ENCODE measurements around the gene THAP7.

THAP7 gene

DNA sequence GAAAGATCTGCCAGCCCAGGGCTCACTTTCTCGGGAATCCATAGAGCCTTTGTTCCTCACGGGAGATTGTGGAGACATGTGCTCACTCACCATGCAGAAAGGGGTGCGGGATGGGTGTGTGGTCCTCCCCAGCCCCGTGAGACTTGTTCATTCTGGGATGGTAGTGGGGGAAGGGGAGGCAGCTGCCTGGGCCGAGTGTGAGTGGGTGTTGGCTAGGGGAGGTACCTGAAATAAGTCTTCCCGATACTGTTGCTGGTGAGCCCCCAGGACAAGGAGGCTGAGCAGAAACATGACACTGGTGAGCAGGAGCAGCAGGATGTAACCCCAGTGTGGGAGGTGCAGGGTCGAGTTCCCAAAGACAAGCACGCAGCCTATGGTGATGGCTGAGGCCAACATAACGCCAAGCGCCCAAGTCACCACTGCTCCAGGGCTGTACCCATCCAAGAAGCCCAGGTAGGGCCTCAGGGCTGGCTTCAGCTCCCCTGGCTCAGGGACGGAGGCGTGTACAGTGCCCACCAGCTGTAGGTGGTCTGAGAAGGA is 27.6 kb upstream of the THAP7 start:
- Histone ChIP-seq H4K20me1 (ENCODE audit: insufficient read depth, low read length) (no peaks in the 10 kb centered on the region), H2AFZ (ENCODE audit: low read length) (no peak overlapping the region), H3K4me3 (ENCODE audit: low read depth, low read length, poor library complexity, severe bottlenecking) (no peak overlapping the region), H3K4me1 (ENCODE audit: insufficient read depth, low read length, severe bottlenecking) (no peaks in the 10 kb centered on the region), H3K4me2 (ENCODE audit: low read length) (no peak overlapping the region), H3K9me3 (ENCODE audit: low read length) (no peaks in the 10 kb centered on the region), H3K9me2 (ENCODE audit: low read depth, low read length) (no peaks in the 10 kb centered on the region), H3K27ac (ENCODE audit: low read depth, low read length, poor library complexity, severe bottlenecking) (no peak overlapping the region), H3K79me2 (ENCODE audit: insufficient read depth, low read length) (no peaks in the 10 kb centered on the region), H3K36me3 (ENCODE audit: insufficient read depth, low read length) (no peaks in the 10 kb centered on the region), H3K27me3 (ENCODE audit: insufficient read depth, low read length) (0 out of 2 replicates have a peak, but pooled peaks cover 6% of the 10 kb centered on the region), H3F3A (ENCODE audit: insufficient read depth, low read length) (no peaks in the 10 kb centered on the region), H3K9ac (ENCODE audit: low read length) (no peak overlapping the region)
- no peak for TF ChIP-seq CTCF (IDR thresholded peaks at IDR 0.05; ENCODE audit: low read length)
- no peak for TF ChIP-seq EZH2 (IDR thresholded peaks at IDR 0.05; ENCODE audit: borderline replicate concordance, low read length)

DNA sequence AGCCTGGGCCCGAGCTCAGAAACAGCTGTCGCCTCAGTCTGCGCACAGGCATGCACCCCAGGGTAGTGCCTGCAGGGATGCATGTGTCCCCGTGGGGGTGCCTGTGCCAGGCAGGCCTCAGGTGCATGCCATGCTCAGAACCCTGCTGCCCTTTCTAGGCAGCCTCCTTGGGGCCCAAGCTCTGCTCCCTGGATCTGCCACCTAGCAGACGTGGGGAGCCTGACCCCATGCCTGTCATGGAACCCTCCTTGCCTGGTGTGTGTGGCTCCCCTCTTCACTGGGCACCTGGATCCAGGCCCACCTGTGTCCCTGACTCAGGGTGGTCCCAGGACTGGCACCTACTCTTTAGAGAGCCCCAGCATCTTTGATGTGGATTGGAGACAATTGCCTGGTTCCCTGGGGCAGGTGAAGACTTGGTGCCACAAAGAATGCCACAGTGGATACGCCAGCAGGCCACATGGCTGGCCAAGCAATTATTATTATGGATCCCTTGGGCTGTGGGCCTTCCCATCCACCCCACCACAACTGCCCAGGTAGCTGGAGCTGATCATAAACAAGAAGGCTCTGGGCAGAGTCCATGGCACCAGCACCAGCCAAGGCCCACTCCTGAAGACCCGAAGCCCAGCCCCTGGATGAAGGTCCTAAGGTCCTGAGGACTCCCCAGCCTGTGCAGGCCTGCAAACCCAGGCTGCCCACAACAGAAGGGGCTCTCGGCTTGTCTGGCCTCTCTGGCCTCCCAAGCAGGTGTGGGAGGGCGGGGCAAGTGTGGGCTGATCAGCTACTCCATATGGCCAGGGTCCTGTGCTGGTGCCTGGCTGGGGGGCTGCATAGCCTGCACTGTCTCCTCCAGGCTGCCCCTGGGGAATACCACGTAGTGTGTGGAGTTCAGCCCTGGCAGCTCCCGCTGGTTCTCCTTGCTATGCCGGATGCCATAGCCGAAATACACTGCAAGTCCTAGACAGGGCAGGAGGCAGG is 26.6 kb upstream of the THAP7 start:
- Histone ChIP-seq H3K9me3 (ENCODE audit: low read length) (no peaks in the 10 kb centered on the region), H3K4me3 (ENCODE audit: low read depth, low read length, poor library complexity, severe bottlenecking) (no peak overlapping the region), H3K27ac (ENCODE audit: low read depth, low read length, poor library complexity, severe bottlenecking) (no peak overlapping the region), H3K36me3 (ENCODE audit: insufficient read depth, low read length) (no peaks in the 10 kb centered on the region), H2AFZ (ENCODE audit: low read length) (no peak overlapping the region), H4K20me1 (ENCODE audit: insufficient read depth, low read length) (no peaks in the 10 kb centered on the region), H3K79me2 (ENCODE audit: insufficient read depth, low read length) (no peaks in the 10 kb centered on the region), H3K4me2 (ENCODE audit: low read length) (no peak overlapping the region), H3K9me2 (ENCODE audit: low read depth, low read length) (no peaks in the 10 kb centered on the region), H3K4me1 (ENCODE audit: insufficient read depth, low read length, severe bottlenecking) (no peaks in the 10 kb centered on the region), H3K27me3 (ENCODE audit: insufficient read depth, low read length) (0 out of 2 replicates have a peak, but pooled peaks cover 3% of the 10 kb centered on the region), H3F3A (ENCODE audit: insufficient read depth, low read length) (no peaks in the 10 kb centered on the region), H3K9ac (ENCODE audit: low read length) (no peak overlapping the region)
- no peak for TF ChIP-seq CTCF (IDR thresholded peaks at IDR 0.05; ENCODE audit: low read length)
- no peak for TF ChIP-seq EZH2 (IDR thresholded peaks at IDR 0.05; ENCODE audit: borderline replicate concordance, low read length)

DNA sequence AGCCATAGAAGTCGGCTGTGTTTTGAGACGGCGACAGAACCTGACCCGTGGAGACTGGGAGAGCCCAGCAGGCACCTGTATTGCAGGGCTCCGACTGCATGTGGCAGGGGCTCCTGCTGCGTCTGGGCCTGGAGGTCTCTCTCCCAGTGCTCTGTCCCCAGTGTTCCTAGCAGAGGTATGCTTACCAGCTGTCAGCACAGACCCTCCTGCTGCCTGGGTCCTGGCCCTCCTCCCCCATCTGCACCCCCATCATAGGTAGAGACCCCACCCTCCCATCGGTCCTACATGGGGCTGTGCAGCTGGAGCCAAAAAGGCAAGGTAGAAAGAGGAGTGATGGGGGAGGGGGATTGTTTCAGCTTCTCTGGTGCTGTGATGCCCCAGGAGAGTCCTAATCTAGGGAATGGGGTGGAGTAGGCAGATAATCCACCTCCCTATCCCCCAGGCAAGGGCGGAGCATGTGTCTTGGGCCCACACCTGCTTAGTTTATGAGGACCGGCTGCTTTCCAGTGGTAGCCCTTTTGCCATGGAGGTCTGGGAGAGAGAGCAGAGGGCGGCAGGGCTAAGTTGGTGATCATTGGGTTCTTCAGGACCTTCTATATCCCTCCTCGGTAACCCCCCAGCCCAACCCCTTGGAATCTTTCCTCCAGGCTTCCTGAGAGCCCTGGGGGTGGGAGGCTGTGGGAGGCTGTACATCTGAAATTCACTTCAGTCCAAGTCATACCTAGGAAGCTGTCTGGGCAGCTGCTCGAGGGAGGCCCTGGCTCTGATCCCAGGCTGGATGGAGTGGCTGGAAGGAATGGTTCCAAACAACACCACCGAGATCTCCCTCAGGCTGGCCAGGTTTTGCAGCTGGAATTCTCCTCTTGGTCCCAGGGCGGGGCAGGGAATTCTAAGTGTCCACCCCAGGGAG is 25.1 kb upstream of the THAP7 start:
- Histone ChIP-seq H3K36me3 (ENCODE audit: insufficient read depth, low read length) (no peaks in the 10 kb centered on the region), H3K9ac (ENCODE audit: low read length) (no peak overlapping the region), H4K20me1 (ENCODE audit: insufficient read depth, low read length) (no peaks in the 10 kb centered on the region), H3K9me3 (ENCODE audit: low read length) (no peaks in the 10 kb centered on the region), H3K27ac (ENCODE audit: low read depth, low read length, poor library complexity, severe bottlenecking) (no peak overlapping the region), H3K4me3 (ENCODE audit: low read depth, low read length, poor library complexity, severe bottlenecking) (no peak overlapping the region), H3K4me1 (ENCODE audit: insufficient read depth, low read length, severe bottlenecking) (no peaks in the 10 kb centered on the region), H3K79me2 (ENCODE audit: insufficient read depth, low read length) (no peaks in the 10 kb centered on the region), H3F3A (ENCODE audit: insufficient read depth, low read length) (no peaks in the 10 kb centered on the region), H3K27me3 (ENCODE audit: insufficient read depth, low read length) (no peaks in the 10 kb centered on the region; the same call in 1 of the 2 replicates), H2AFZ (ENCODE audit: low read length) (no peak overlapping the region), H3K9me2 (ENCODE audit: low read depth, low read length) (no peaks in the 10 kb centered on the region), H3K4me2 (ENCODE audit: low read length) (no peak overlapping the region)
- TF ChIP-seq EZH2 (IDR thresholded peaks at IDR 0.05; ENCODE audit: borderline replicate concordance, low read length) (no peak), CTCF (IDR thresholded peaks at IDR 0.05; ENCODE audit: low read length) (no peak)
